Stimulated activated CD4-positive, alpha-beta T cell treated with anti-CD3 and anti-CD28 coated beads, TNF-alpha, amount 100 ng/mL, for 1 hour (primary cell): ENCODE results near the gene IL17RC.
"Not testable (repeated sequence)": the region's sequence is repeated elsewhere in the genome, so short reads cannot be mapped to it uniquely, and the experiment has no call there.

ENCODE experiments used
- DNase-seq, 3 donors: peaks; one replicate each; pipeline ENCODE4 v3.0.0-alpha.2; 2020; ENCODE audit warnings: low read depth in 3 of 3, low spot score in 1 of 3

IL17RC gene

DNA sequence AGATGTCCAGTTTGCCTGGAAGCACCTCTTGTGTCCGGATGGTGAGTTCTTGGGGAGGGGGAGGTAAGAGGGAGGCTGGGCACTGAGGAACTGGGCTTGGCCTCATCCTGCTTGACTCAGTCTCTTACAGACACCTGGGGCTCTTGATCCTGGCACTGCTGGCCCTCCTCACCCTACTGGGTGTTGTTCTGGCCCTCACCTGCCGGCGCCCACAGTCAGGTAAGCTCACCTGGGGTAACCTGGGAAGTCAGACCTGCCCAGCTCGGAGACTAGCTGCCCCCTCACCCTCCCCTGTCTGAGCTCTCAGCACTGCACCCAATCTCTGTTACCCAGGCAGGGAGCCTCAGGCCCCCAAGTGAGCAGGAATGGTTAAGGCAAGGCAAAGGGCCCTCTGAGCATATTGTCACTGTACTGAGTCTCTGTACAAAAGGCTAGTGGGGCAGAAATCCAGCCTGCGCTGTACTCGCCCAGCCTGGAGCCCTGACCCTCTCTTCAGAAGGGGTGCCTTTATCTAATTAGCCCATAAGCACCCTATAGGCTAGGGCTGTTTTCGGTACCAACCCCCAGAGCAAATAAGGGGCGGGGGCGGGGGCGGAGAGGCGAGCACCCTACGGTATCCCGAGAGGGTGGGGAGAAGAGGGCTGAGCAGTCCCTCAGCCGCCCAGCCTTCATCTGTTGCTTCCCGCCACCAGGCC, 2.2 kb upstream of the IL17RC start:
- no peak for DNase-seq

DNA sequence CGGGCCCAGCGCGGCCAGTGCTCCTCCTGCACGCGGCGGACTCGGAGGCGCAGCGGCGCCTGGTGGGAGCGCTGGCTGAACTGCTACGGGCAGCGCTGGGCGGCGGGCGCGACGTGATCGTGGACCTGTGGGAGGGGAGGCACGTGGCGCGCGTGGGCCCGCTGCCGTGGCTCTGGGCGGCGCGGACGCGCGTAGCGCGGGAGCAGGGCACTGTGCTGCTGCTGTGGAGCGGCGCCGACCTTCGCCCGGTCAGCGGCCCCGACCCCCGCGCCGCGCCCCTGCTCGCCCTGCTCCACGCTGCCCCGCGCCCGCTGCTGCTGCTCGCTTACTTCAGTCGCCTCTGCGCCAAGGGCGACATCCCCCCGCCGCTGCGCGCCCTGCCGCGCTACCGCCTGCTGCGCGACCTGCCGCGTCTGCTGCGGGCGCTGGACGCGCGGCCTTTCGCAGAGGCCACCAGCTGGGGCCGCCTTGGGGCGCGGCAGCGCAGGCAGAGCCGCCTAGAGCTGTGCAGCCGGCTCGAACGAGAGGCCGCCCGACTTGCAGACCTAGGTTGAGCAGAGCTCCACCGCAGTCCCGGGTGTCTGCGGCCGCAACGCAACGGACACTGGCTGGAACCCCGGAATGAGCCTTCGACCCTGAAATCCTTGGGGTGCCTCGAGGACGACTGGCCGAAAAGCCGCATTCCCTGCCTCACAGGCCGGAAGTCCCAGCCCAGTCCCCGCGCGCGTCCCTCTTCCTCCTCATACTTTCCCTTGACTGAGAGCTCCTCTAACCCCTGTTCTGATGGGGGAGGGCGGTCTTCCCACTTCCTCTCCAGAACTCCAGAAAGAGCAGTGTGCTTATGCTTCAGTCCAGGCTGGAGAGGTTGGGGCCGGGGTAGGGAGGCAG, 1.4 kb upstream of the IL17RC start:
- peak in 1 of 3 donors; percentile 23 for DNase-seq

DNA sequence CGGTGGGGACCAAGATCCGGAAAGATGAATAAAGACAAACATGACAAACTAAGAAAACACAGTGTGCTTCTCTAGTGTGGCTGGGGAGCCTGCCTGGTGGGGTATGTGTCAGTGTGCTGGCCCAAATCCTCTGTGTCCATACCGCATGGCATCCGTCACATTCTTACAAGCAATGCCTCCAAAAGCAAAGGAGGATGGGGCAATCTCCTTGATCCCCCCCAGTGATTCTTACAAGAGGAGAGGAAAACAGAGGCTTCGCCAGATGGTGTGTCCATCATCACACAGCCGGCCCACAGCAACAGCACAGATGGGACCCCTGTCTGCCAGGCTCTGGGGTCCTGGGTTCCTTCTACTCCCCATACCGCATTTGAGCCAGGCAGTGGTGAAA, 558 bp upstream of the IL17RC start:
- DNase-seq: no peak

DNA sequence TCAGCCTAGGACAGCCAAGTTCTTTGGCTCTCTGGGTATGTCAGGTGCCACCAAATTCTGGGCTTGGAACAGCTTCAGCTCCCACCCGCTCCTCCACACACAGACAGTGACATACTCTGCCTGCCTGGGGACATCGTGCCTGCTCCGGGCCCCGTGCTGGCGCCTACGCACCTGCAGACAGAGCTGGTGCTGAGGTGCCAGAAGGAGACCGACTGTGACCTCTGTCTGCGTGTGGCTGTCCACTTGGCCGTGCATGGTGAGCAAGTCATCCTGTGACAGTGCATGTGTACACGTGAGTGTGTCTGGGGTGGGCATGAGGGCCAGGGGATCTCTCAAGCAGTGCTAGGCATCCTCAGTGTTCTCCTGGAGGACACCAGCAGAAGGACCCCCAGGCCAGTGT, 922 bp downstream of the IL17RC start:
- no peak for DNase-seq

DNA sequence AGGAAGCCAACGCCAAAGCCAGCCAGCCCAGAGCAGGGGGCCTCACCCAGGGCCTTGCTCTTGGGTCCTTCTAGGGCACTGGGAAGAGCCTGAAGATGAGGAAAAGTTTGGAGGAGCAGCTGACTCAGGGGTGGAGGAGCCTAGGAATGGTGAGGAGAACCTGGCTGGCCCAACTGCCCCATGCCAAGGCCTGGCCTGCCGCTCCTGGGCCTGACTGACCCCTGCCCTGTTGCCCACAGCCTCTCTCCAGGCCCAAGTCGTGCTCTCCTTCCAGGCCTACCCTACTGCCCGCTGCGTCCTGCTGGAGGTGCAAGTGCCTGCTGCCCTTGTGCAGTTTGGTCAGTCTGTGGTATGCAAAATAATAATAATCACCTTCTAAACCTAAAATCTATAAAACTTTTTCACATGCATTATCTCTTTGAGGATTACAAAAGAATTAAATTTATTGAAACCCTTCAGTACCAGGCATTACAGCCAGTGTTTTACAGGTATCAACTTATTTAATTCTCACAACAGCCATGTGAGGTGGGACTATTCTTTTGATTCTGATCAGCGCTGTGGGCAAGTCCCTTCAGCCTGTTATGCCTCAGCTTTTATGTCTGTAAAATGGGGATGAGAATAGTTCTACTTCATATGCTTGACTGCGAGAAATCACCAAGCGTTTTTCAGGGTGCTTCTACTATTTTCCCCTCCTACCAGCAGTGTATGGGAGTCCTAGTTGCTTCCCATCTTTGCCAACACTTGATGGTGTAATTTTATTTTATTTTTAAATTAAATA, 1.6 kb downstream of the IL17RC start:
- no peak for DNase-seq

DNA sequence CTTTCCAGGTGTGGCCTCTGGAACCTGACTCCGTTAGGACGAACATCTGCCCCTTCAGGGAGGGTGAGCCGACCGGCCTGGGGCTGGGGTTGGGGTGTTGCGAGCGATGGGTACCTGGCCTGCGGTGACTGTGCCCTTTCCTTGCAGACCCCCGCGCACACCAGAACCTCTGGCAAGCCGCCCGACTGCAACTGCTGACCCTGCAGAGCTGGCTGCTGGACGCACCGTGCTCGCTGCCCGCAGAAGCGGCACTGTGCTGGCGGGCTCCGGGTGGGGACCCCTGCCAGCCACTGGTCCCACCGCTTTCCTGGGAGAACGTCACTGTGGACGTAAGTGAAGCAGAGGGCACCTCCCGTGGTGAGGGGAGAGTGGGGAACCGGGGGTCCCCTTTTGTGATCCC, 11.3 kb downstream of the IL17RC start:
- DNase-seq: no peak

DNA sequence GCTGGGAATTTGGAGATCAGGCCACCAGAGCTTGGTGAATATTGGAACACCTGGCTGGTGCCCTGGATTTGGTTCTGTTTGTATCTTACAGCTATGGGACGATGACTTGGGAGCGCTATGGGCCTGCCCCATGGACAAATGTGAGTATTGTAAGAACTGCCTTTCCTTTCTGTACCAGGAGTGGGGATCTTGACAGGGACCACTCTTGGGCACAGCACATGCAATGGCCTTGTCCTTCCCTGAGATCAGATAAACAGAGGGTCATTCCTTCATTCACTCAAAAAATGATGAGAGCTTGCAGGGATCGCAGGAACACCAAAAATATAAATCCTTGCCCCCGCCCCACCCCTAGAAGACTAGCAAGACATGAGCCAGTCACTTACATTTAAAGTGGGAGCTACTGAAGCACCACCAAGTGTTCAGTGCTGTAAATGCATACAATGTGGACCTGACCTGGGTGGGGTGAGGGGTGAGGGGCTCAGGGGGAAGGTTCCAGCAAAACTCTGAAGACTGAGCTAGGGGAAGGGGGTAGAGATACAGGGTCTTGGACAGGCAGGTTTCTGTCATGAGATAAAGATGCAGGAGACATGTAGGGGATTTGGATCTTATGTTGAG, 14.0 kb downstream of the IL17RC start:
- no peak for DNase-seq

DNA sequence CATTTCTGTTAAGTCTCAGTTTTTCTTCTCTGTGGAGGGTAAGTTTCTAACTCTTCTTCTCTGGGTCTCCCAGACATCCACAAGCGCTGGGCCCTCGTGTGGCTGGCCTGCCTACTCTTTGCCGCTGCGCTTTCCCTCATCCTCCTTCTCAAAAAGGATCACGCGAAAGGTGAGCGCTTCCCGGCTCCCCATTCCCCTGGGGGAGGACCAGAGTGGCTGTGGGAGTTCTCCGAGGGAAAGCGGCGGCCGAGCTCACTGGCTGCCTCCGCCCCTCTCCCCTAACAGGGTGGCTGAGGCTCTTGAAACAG, 15.6 kb downstream of the IL17RC start:
- no peak for DNase-seq

DNA sequence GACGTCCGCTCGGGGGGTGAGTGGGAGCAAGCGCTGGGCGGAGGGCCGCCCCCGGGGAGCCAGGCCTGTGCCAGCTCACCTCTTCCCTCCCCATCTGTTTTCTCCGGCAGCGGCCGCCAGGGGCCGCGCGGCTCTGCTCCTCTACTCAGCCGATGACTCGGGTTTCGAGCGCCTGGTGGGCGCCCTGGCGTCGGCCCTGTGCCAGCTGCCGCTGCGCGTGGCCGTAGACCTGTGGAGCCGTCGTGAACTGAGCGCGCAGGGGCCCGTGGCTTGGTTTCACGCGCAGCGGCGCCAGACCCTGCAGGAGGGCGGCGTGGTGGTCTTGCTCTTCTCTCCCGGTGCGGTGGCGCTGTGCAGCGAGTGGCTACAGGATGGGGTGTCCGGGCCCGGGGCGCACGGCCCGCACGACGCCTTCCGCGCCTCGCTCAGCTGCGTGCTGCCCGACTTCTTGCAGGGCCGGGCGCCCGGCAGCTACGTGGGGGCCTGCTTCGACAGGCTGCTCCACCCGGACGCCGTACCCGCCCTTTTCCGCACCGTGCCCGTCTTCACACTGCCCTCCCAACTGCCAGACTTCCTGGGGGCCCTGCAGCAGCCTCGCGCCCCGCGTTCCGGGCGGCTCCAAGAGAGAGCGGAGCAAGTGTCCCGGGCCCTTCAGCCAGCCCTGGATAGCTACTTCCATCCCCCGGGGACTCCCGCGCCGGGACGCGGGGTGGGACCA, 16.1 kb downstream of the IL17RC start:
- DNase-seq: peak; percentile 61 to 82 (median 75)

DNA sequence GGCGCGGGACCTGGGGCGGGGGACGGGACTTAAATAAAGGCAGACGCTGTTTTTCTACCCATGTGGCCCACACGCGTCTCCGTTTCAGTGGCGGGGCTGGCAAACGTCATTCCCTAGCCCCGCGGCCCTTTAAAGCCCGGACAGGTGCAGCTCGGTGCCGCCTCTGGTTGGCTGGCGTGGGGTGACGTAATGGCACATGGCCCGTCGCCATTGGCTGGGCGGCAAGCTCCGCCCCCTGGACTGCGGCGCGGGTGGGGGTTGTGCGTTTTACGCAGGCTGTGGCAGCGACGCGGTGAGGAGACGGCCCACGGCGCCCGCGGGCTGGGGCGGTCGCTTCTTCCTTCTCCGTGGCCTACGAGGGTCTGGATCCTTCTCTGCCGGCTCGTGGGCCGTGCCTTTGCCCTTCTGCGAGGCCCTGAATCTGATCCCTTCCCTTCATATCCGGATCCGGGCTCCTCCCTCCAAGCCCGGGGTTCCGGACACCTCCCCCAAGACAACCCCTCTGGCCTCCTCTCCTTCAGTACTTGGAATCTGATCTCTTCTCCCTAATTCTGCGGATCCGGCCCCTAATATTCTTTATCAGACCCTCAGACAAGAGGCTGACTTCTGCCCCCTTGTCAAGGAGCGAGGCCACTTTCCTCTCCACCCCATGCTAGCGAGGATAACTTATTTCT, 16.8 kb downstream of the IL17RC start, which contains the start of gene CRELD1:
Gene CRELD1 (plus strand): TSS at position 274 of the 674 bp plus-strand sequence. CDS start 605 bp downstream, outside the sequence.
- peak; percentile 92 to 96 (median 93) for DNase-seq

DNA sequence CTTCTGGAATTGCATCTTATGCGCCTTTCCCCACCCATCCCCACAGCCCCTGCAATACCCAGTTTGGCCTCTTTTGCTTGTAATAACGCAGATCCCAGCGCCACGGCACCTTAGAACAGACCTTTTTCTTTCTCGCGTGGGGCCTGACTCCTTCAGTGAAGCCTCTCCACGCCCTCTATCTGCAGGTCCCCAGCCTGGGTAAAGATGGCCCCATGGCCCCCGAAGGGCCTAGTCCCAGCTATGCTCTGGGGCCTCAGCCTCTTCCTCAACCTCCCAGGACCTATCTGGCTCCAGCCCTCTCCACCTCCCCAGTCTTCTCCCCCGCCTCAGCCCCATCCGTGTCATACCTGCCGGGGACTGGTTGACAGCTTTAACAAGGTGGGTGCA, 17.3 kb downstream of the IL17RC start:
- no peak for DNase-seq

DNA sequence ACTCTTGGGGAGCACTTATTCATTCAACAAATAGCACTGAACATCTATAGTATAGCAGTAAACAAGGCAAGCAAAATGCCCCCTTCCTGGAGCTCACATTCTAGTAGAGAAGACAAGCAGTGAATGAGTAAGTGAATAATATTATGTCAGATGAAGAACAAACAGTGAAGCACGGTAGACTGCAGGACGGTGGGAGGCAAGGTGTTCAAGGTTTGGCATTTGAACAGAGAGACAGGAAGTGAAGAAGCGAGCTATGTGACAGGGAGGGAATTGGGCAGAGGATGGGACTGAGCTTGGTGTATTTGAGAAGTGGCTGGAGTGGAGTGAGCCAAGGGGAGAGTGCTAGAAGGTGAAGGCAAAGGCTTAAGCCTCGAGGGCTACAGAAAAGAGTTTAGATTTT, 18.1 kb downstream of the IL17RC start:
- no peak for DNase-seq

DNA sequence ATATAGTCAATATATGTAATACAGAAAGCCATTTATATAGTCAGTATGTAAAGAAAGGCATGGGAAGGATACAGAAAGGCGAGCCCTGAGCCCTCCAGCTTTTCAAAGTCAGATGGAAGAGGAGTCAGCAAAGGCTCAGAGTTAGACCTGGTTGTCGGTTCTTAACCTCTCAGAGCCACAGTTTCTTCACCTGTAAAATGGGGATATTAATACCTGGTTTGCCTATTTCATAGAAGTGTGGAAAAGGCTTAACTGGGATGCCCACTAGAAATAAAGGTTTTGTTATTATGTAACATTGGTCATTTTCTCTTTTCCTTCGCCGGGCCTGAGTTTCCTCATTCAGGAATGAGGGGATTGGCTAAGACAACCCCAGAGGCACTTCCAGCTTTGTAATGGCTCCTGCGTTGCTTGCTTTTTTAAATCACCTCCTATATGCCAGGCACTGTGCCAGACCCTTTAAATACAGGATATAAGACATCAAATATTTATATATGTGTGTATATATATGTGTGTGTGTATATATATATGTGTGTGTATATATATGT, 19.1 kb downstream of the IL17RC start:
- DNase-seq: no peak

DNA sequence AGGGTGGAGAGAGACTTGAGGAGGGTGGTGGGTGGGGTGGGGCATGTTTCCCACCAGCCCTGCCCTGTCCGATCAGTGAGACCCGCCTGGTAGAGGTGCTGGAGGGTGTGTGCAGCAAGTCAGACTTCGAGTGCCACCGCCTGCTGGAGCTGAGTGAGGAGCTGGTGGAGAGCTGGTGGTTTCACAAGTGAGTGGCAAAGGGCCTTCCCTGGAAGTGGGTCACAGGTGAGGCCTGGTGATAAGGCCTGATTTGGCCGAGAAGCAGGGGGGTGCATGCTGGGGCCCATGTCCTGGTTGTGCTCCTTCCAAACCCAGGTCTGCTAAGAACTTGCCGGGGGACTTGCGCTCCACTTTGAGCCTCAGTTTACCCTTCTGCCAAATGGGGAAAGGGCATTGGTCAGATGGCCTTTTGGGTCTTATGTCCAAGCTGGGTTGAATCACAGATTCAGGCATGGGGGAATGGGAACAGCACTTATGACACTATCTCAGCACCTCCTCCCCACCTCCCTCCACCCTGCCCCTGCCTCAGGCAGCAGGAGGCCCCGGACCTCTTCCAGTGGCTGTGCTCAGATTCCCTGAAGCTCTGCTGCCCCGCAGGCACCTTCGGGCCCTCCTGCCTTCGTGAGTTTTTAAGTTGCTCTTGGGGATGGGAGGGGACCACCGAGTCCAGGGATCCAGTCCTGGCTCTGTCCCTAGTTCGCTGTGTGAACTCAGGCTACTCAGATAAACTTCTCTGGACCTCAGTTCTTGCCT, 20.8 kb downstream of the IL17RC start:
- DNase-seq: no peak

DNA sequence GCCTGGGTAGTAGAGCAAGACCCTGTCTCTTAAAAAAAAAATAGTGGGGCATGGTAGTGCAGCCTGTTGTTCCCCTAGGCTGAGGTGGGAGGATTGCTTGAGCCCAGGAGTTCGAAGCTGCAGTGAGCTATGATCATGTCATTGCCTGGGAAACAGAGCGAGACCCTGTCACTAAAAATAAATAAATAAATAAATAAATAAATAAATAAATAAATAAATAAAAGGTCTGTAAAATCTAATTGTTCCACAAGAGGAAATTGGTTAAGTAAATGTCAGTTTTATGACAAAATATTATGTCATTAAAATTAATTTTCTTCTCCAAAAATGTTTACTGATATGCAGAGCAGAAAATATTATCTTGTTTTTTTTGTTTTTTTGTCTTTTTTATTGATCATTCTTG, 22.1 kb downstream of the IL17RC start:
- no peak for DNase-seq

DNA sequence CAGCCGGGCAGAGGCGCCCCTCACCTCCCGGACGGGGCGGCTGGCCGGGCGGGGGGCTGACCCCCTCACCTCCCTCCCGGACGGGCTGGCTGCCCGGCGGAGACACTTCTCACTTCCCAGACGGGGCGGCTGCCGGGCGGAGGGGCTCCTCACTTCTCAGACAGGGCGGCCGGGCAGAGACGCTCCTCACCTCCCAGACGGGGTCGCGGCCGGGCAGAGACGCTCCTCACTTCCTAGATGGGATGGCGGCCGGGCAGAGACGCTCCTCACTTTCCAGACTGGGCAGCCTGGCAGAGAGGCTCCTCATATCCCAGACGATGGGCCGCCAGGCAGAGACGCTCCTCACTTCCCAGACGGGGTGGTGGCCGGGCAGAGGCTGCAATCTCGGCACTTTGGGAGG, 23.0 kb downstream of the IL17RC start:
- DNase-seq: not testable (repeated sequence)

DNA sequence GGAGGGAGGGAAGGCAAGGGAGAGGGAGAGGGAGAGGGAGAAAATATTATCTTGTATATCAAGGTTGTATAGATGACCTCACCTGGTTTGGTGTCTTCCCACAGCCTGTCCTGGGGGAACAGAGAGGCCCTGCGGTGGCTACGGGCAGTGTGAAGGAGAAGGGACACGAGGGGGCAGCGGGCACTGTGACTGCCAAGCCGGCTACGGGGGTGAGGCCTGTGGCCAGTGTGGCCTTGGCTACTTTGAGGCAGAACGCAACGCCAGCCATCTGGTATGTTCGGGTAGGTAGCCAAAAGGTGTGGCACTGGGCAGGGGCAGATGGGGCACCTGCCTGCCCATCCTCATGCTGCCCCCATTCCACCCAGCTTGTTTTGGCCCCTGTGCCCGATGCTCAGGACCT, 23.8 kb downstream of the IL17RC start:
- no peak for DNase-seq

DNA sequence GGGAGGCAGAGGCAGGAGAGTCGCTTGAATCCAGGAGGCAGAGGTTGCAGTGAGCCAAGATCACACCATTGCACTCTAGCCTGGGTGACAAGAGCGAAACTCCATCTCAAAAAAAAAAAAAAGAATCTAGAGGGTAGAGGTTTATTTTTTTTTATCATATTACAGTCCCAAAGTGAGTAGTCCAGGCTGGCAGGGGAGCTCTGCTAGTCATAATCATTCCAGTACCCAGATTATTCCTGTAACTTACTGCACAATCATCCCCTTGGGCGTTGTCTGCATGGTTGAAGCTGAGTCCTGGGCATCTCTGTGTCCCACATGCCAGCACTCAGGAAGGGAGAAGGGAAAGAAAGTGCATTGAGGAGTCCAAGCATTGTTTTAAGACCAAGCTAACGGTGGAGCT, 25.3 kb downstream of the IL17RC start:
- no peak for DNase-seq
